ENCODE results near the gene RHBDF1.

DNA sequence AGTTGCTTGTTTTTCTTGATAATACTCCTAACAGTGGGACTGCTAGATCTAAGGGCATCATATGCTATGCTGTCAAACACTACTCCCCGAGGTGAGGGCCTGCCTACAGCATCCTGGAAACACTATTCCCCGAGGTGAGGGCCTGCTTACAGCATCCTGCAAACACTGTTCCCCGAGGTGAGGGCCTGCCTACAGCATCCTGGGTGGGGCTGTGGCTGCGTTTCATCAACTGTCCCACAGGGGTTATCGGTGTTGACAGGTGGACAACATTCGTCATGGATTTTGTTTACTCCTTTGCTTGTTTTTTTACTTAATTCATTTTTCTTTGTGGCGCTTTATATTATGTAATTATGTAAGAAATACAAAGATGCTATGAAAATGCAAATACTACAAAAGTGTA is 43.6 kb upstream of the RHBDF1 start:
- TF ChIP-seq, protein P1, sequence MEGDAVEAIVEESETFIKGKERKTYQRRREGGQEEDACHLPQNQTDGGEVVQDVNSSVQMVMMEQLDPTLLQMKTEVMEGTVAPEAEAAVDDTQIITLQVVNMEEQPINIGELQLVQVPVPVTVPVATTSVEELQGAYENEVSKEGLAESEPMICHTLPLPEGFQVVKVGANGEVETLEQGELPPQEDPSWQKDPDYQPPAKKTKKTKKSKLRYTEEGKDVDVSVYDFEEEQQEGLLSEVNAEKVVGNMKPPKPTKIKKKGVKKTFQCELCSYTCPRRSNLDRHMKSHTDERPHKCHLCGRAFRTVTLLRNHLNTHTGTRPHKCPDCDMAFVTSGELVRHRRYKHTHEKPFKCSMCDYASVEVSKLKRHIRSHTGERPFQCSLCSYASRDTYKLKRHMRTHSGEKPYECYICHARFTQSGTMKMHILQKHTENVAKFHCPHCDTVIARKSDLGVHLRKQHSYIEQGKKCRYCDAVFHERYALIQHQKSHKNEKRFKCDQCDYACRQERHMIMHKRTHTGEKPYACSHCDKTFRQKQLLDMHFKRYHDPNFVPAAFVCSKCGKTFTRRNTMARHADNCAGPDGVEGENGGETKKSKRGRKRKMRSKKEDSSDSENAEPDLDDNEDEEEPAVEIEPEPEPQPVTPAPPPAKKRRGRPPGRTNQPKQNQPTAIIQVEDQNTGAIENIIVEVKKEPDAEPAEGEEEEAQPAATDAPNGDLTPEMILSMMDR (IDR thresholded peaks at IDR 0.05): no peak
- TF ChIP-seq POLR2A (IDR thresholded peaks at IDR 0.05; ENCODE audit: low read depth) (no peak), POLR2AphosphoS5 (IDR thresholded peaks at IDR 0.05) (no peak), EP300 (IDR thresholded peaks at IDR 0.05) (no peak)

All from esophagus muscularis mucosa (tissue), 4 donors.